Measurements from ENCODE around the gene BDNF.

DNA sequence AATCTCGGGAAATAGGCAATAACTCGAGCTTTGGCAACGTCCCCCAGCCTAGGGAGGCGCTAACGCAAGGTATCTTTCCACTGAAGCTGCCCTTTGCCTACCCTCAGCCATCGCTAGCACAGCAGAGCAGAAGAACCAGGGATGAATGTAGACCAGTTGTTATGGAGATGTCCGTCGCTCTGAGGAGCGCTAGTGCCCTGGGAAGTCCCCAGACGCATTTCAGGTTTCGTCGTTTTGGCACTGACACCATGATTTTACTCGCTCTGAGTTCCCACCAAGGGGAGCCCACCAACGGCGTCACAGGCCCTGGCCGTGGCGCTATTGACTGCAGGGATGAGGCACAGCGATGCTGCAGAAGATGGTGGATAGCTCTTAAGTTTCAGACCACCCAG is 22.7 kb upstream of the BDNF start:
- TF ChIP-seq, protein P1, sequence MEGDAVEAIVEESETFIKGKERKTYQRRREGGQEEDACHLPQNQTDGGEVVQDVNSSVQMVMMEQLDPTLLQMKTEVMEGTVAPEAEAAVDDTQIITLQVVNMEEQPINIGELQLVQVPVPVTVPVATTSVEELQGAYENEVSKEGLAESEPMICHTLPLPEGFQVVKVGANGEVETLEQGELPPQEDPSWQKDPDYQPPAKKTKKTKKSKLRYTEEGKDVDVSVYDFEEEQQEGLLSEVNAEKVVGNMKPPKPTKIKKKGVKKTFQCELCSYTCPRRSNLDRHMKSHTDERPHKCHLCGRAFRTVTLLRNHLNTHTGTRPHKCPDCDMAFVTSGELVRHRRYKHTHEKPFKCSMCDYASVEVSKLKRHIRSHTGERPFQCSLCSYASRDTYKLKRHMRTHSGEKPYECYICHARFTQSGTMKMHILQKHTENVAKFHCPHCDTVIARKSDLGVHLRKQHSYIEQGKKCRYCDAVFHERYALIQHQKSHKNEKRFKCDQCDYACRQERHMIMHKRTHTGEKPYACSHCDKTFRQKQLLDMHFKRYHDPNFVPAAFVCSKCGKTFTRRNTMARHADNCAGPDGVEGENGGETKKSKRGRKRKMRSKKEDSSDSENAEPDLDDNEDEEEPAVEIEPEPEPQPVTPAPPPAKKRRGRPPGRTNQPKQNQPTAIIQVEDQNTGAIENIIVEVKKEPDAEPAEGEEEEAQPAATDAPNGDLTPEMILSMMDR (optimal IDR thresholded peaks at IDR 0.05 in 1 of 3, IDR thresholded peaks at IDR 0.05 in 1 of 3, conservative IDR thresholded peaks at IDR 0.05 in 1 of 3; ENCODE audit: extremely low read depth in 1 of 3, insufficient read depth in 2 of 3, low read length in 3 of 3): no peak
- no peak for TF ChIP-seq EZH2 (IDR thresholded peaks at IDR 0.05; ENCODE audit: low read length)
